Psoas muscle (tissue), 8 donors: Measurements from ENCODE around the gene PDE5A. TPM values are rescaled to one million over a fixed set of nuclear protein-coding genes. Genes with fewer than 3 reads are reported as not detected.
"Not testable (repeated sequence)": the region's sequence is repeated elsewhere in the genome, so short reads cannot be mapped to it uniquely, and the experiment has no call there.

ENCODE experiments used
- ATAC-seq, 4 donors: fragments of 200-7000 bp; cut with Tn5 transposase; one replicate each; pipeline ENCODE4 v1.9.1; 2020; ENCODE audit warnings: moderate library complexity in 3 of 4, mild to moderate bottlenecking in 2 of 4
- DNase-seq, 2 donors: peaks; one replicate each; pipeline ENCODE4 v3.0.0-alpha.2; 2020
- H3K27ac ChIP-seq: fragments of 200-600 bp; one replicate; pipeline ENCODE4 v1.8.0; 2022
- H3K27me3 ChIP-seq, 3 donors: fragments of 200-600 bp in 1 of 3; one replicate each; pipeline versions ENCODE4 v1.6.1 to v1.8.0; 2013 to 2022; ENCODE audit warnings: low read length in 2 of 3, mild to moderate bottlenecking in 2 of 3, moderate library complexity in 1 of 3; ENCODE audit not compliant: insufficient read depth in 3 of 3
- H3K36me3 ChIP-seq, 2 donors: fragments of 200-600 bp in 1 of 2; one replicate each; pipeline versions ENCODE4 v1.6.1 to v1.8.0; 2013 to 2022; ENCODE audit warnings: low read depth in 1 of 2, mild to moderate bottlenecking in 1 of 2, moderate library complexity in 1 of 2; ENCODE audit not compliant: insufficient read depth in 1 of 2
- H3K4me1 ChIP-seq: fragments of 200-600 bp; one replicate; pipeline ENCODE4 v1.8.0; 2022
- H3K4me3 ChIP-seq: fragments of 200-600 bp; one replicate; pipeline ENCODE4 v1.8.0; 2022; ENCODE audit warnings: mild to moderate bottlenecking
- H3K9me3 ChIP-seq: fragments of 200-600 bp; one replicate; pipeline ENCODE4 v1.8.0; 2022
- WGBS, 3 donors: extraction: QIAGEN DNeasy Blood & Tissue Kit; methylation state at CpG; one replicate each; pipeline versions ENCODE4 v1.1.6 to v1.1.7; 2013; 5-methylcytosine and 5-hydroxymethylcytosine counted together
- intact Hi-C, 2 donors: fragments of 100-400 bp; cut with DNase I; formaldehyde crosslinking; loops; one replicate each; pipeline versions ENCODE4 v1.11.0 to v1.14.2; 2022
- polyA plus RNA-seq, 3 donors: library from polyadenylated mRNA; stranded (reverse); fragments of 200-250 nt; gene quantifications; one replicate each; pipeline ENCODE4 v1.2.3, GENCODE V29; 2013
- total RNA-seq, 4 donors: library from RNA; stranded (reverse); fragmentation: NEBNext Ultra II Directional in 2 of 4; extraction: Animal tissue kit (Norgen Biotek cat#: 25700) in 2 of 4; gene quantifications; one replicate each; pipeline versions ENCODE4 v1.2.1 to v1.2.4, GENCODE V29; 2021 to 2023
- TF ChIP-seq, protein P1 (sequence below): fragments of 200-600 bp; IDR thresholded peaks from one replicate; pipeline ENCODE4 v1.8.0; 2022; ENCODE audit warnings: antibody characterized with exemption
- donor health status: healthy with polysubstance abuse.
- donor health status: DM: no; HTN: no; CAD: no; lungs with moderate emphysema.
- donor health status: Bipolar disorder and iron deficiency.
- donor health status: healthy.
- donor health status: DM: yes; HTN: yes; CAD: no.
- donor health status: DM: no; HTN: no; CAD: no.
- donor health status: DM: no; HTN: no; CAD: no.
- donor health status: DM: yes; HTN: yes; CAD: no.

Gene PDE5A
- total and polyA plus RNA-seq, 7 donors = 0.60 to 21.1 (median 4.4) TPM

DNA sequence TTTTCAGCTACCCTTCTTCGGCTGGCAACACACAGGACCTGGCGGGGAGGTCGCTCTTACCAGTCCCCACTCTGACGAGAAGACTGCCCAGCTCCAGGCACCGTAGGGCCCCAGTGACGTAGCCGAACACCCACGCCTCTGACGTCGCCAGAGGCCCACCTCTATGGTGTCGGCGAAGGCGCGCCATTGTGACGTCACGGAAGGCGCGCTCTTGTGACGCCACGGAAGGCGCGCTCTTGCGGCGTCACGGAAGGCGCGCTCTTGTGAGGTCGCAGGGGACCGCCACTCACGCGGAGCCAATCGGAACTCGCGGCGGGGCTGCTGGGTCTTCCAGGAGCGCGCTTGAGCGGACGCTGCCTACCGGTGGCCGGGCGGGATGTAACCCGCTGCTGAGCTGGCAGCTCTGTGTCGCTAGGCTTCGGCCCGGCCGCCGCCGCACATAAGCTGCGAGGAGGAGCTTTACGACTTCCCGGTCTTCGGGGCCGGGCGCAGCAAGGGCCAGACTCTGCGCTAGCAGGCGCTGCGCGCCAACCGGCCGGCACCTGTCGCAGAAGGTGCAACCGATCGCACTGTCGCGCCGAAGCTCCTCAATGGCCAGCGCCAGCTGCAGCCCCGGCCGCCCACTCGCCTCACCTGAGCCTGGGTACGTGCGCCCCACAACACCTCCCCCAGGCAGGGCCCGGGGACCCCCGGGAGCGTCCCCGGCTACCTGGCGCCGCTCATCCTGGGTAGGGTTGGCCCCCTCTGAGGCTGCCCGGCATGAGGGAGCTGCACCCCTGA lies 173.9 kb downstream of the PDE5A start:
- H3K9me3 ChIP-seq, H3K27me3 ChIP-seq, H3K36me3 ChIP-seq, H3K4me1 ChIP-seq: not testable (repeated sequence)
- Histone ChIP-seq H3K27ac (peak overlapping the region; percentile 99), H3K4me3 (peak overlapping the region; percentile 83)
- ATAC-seq = peak; percentile 100
- WGBS, 3 donors = 0% methylated on average over 57 to 80 of the region's 80 CpGs
- intact Hi-C loops = loop anchor here in 1 of 2 donors (10.0 kb wide), 1 partner anchor 470 kb away; no protein-coding TSS in a partner anchor
- peak; percentile 93 to 98 for DNase-seq

DNA sequence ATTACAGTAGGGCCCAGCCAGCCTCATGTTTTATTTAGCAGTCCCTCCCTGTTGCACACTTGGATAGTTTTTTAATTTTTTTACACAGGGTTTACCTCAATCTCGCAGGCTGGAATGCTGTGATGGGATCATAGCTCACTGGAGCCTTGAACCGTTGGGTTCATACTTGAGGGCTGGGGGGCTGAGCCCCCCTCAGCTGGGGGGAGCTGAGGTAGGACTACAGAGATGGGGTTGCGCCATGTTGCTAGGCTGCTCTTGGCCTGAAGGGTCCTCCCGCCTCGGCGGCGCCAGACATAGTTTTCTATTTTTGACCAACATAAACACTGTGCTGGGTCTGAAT lies 174.5 kb downstream of the PDE5A start:
- DNase-seq, H3K27me3 ChIP-seq, H3K36me3 ChIP-seq, H3K9me3 ChIP-seq, H3K4me1 ChIP-seq: not testable (repeated sequence)
- peak; percentile 17 to 53 (median 24) for ATAC-seq
- TF ChIP-seq, protein P1, sequence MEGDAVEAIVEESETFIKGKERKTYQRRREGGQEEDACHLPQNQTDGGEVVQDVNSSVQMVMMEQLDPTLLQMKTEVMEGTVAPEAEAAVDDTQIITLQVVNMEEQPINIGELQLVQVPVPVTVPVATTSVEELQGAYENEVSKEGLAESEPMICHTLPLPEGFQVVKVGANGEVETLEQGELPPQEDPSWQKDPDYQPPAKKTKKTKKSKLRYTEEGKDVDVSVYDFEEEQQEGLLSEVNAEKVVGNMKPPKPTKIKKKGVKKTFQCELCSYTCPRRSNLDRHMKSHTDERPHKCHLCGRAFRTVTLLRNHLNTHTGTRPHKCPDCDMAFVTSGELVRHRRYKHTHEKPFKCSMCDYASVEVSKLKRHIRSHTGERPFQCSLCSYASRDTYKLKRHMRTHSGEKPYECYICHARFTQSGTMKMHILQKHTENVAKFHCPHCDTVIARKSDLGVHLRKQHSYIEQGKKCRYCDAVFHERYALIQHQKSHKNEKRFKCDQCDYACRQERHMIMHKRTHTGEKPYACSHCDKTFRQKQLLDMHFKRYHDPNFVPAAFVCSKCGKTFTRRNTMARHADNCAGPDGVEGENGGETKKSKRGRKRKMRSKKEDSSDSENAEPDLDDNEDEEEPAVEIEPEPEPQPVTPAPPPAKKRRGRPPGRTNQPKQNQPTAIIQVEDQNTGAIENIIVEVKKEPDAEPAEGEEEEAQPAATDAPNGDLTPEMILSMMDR = peak; percentile 2
- intact Hi-C loops = loop anchor here in 1 of 2 donors (10.0 kb wide), 1 partner anchor 469 kb away; no protein-coding TSS in a partner anchor
- Histone ChIP-seq H3K27ac (peak overlapping the region; percentile 99), H3K4me3 (peak overlapping the region; percentile 83)
- WGBS, 3 donors = 2 to 5% (median 3%) methylated on average over 7 of the region's 7 CpGs

- not testable (repeated sequence) for DNase-seq, H3K27me3 ChIP-seq, H3K27ac ChIP-seq, H3K36me3 ChIP-seq, H3K9me3 ChIP-seq, ATAC-seq, H3K4me1 ChIP-seq
- peak overlapping the region; percentile 83 for H3K4me3 ChIP-seq
- WGBS, 3 donors = 86 to 95% (median 87%) methylated on average over 9 of the region's 9 CpGs
- intact Hi-C loops = loop anchor here in 1 of 2 donors (10.0 kb wide), 1 partner anchor 468 kb away; no protein-coding TSS in a partner anchor
These were observed 175.3 kb downstream of the PDE5A start for GRCh38 chr4:119453286-119453685.

GRCh38 chr4:119449851-119450250 lies 178.8 kb downstream of the PDE5A start:
- DNase-seq, H3K27me3 ChIP-seq, H3K9me3 ChIP-seq, H3K4me1 ChIP-seq, ATAC-seq, H3K27ac ChIP-seq, H3K4me3 ChIP-seq: not testable (repeated sequence)
- intact Hi-C loops = loop anchor here in 1 of 2 donors (10.0 kb wide), 1 partner anchor 465 kb away; no protein-coding TSS in a partner anchor
- 82 to 89% (median 85%) methylated on average over 6 of the region's 6 CpGs for WGBS, 3 donors
- peaks cover 0 to 18% of the 10 kb centered on the region in 2 donors for H3K36me3 ChIP-seq
